ENCODE data around the gene SMARCC1.

GRCh38 chr3:47711596-47711995 is 70.1 kb downstream of the SMARCC1 start:
- TF ChIP-seq CTCF (IDR thresholded peaks at IDR 0.05) (no peak), POLR2A (IDR thresholded peaks at IDR 0.05) (no peak)
